HepG2 (cell line): ENCODE data around the gene C1QL2.

Experiments
- CEBPB ChIP-seq: IDR thresholded peaks from 2 replicates; pipeline ENCODE4 v1.6.1; 2011; ENCODE audit warnings: low read depth, low read length, improper control_type of control experiment, borderline replicate concordance
- NFE2L1 ChIP-seq: sonication (generic); formaldehyde crosslinking; IDR thresholded peaks from 2 replicates; pipeline ENCODE4 v1.4.0; 2020; ENCODE audit warnings: missing genetic modification reagents, mild to moderate bottlenecking, borderline replicate concordance
- RXRA ChIP-seq: sonication (generic); formaldehyde crosslinking; IDR thresholded peaks from 2 replicates; pipeline ENCODE4 v1.5.1; 2020; ENCODE audit warnings: missing genetic modification reagents
- TF ChIP-seq, protein P1 (sequence below): sonication (generic); formaldehyde crosslinking; conservative IDR thresholded peaks from 2 replicates; pipeline ENCODE4 v1.4.0; 2020; ENCODE audit warnings: missing genetic modification reagents
- TF ChIP-seq, protein P2 (sequence below): sonication (generic); formaldehyde crosslinking; IDR thresholded peaks from 2 replicates; pipeline ENCODE4 v1.4.0; 2020; ENCODE audit warnings: missing genetic modification reagents, low read depth, mild to moderate bottlenecking, borderline replicate concordance

DNA sequence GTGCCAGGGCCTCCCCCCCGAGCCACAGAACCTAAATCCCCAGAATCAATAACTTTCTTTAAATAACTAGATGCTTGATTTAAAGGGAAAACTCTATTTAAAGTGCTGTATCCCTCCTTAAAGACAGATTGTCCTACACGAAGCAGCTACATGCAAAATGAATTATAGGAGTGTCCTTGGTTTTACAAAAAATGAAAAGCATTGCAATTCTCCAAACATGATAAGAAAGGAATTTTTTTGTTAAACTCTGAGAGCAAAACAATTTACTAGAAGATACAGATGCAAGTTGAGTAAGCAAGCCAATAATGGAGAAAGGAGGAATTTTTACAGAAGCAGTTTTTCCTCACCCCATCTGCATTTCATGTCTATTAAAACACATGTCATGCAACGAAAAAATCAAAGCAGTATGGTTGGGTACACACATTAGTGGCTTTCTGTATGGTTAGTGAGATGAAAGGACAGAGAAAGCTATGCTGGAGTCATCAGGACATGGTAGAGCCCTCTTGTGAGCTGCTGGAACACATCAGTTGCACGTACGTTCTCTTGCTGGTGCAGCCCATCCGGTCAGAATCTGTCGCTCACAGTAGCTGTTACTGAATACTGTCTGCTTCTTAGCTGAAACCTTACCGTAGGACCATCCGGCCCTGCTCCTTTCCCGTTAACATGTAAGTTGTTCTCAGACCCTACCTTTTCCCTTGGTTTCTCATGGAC lies 39.1 kb upstream of the C1QL2 start:
- TF ChIP-seq, protein P1, sequence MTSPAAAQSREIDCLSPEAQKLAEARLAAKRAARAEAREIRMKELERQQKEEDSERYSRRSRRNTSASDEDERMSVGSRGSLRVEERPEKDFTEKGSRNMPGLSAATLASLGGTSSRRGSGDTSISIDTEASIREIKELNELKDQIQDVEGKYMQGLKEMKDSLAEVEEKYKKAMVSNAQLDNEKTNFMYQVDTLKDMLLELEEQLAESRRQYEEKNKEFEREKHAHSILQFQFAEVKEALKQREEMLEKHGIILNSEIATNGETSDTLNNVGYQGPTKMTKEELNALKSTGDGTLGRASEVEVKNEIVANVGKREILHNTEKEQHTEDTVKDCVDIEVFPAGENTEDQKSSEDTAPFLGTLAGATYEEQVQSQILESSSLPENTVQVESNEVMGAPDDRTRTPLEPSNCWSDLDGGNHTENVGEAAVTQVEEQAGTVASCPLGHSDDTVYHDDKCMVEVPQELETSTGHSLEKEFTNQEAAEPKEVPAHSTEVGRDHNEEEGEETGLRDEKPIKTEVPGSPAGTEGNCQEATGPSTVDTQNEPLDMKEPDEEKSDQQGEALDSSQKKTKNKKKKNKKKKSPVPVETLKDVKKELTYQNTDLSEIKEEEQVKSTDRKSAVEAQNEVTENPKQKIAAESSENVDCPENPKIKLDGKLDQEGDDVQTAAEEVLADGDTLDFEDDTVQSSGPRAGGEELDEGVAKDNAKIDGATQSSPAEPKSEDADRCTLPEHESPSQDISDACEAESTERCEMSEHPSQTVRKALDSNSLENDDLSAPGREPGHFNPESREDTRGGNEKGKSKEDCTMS: no peak
- TF ChIP-seq, protein P2, sequence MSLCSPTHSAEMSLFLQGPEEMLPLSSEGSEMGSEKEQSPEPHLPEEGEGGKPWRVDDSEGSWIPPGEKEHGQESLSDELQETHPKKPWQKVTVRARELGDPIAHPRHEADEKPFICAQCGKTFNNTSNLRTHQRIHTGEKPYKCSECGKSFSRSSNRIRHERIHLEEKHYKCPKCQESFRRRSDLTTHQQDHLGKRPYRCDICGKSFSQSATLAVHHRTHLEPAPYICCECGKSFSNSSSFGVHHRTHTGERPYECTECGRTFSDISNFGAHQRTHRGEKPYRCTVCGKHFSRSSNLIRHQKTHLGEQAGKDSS: no peak
- no peak for TF ChIP-seq RXRA (CRISPR knock-in tag)
- TF ChIP-seq NFE2L1 (CRISPR knock-in tag): no peak
- TF ChIP-seq CEBPB: no peak
